K562 (cell line): ENCODE data around the gene QRICH1. TPM values are rescaled to one million over a fixed set of nuclear protein-coding genes. Genes with fewer than 3 reads are reported as not detected.

Experiments
- E2F6 ChIP-seq, 2 experiments: IDR thresholded peaks; 2 replicates each; pipeline ENCODE4 v1.6.1; 2011; ENCODE audit warnings: borderline replicate concordance in 1 of 2, control low read depth in 1 of 2, low read depth in 1 of 2, low read length in 1 of 2, mild to moderate bottlenecking in 1 of 2, mixed read lengths in 1 of 2, moderate library complexity in 1 of 2; ENCODE audit not compliant: insufficient read depth in 1 of 2, insufficient read length in 1 of 2, poor library complexity in 1 of 2, severe bottlenecking in 1 of 2; ENCODE audit errors: extremely low read depth in 1 of 2
- FOS ChIP-seq: IDR thresholded peaks from 3 replicates; pipeline ENCODE4 v1.6.1; 2011; ENCODE audit not compliant: insufficient read length; ENCODE audit errors: extremely low read depth
- FOXK1 ChIP-seq: sonication (generic); formaldehyde crosslinking; IDR thresholded peaks from 2 replicates; pipeline ENCODE4 v1.8.0; 2022; ENCODE audit warnings: missing genetic modification reagents, mild to moderate bottlenecking, borderline replicate concordance
- HDAC1 ChIP-seq, 2 experiments: fragments of 450-650 bp; IDR thresholded peaks; 2 replicates each; pipeline ENCODE4 v1.6.1; 2016 to 2017; ENCODE audit warnings: inconsistent platforms in 1 of 2, mild to moderate bottlenecking in 1 of 2, moderate library complexity in 1 of 2
- HDAC6 ChIP-seq: IDR thresholded peaks from 2 replicates; pipeline ENCODE4 v1.6.1; 2012; ENCODE audit warnings: low read depth, mild to moderate bottlenecking, control low read depth, inconsistent platforms, low read length, moderate library complexity
- HOMEZ ChIP-seq: fragments of 250-450 bp; sonication (Bioruptor Pico); IDR thresholded peaks from 2 replicates; pipeline ENCODE4 v1.4.0; 2020; ENCODE audit warnings: mild to moderate bottlenecking, moderate library complexity
- LARP7 ChIP-seq: fragments of 450-650 bp; IDR thresholded peaks from 2 replicates; pipeline ENCODE4 v1.6.1; 2016
- MBD2 ChIP-seq: sonication (generic); IDR thresholded peaks from 2 replicates; pipeline ENCODE4 v1.6.1; 2016; ENCODE audit warnings: low read depth, borderline replicate concordance
- MECOM ChIP-seq: fragments of 250-450 bp; sonication (Bioruptor Pico); IDR thresholded peaks from 2 replicates; pipeline ENCODE4 v1.8.0; 2022; ENCODE audit warnings: inconsistent platforms
- RB1 ChIP-seq: fragments of 450-650 bp; IDR thresholded peaks from 2 replicates; pipeline ENCODE4 v1.6.1; 2017; ENCODE audit warnings: low read depth, mild to moderate bottlenecking
- RFX1 ChIP-seq: fragments of 450-650 bp; IDR thresholded peaks from 2 replicates; pipeline ENCODE4 v1.6.1; 2016; ENCODE audit warnings: mild to moderate bottlenecking, moderate library complexity
- SLC30A9 ChIP-seq: fragments of 250-450 bp; sonication (Bioruptor Pico); IDR thresholded peaks from 2 replicates; pipeline ENCODE4 v1.8.0; 2022; ENCODE audit warnings: mild to moderate bottlenecking, moderate library complexity
- SMAD4 ChIP-seq: fragments of 250-450 bp; sonication (Bioruptor Pico); conservative IDR thresholded peaks from 2 replicates; pipeline ENCODE4 v1.8.0; 2021; ENCODE audit warnings: inconsistent platforms, mild to moderate bottlenecking, moderate library complexity
- TCF7 ChIP-seq: sonication (generic); IDR thresholded peaks from 2 replicates; pipeline ENCODE4 v1.6.1; 2016; ENCODE audit warnings: antibody characterized with exemption, borderline replicate concordance
- U2AF1 ChIP-seq: fragments of 200-400 bp; formaldehyde crosslinking; optimal IDR thresholded peaks from 2 replicates; pipeline ENCODE3; 2017; ENCODE audit warnings: mild to moderate bottlenecking, low read depth, low read length, moderate library complexity
- UBTF ChIP-seq, 2 experiments: IDR thresholded peaks; 2 replicates each; pipeline ENCODE4 v1.6.1; 2012; ENCODE audit warnings: improper control_type of control experiment in 2 of 2, low read depth in 2 of 2, low read length in 2 of 2, borderline replicate concordance in 1 of 2
- polyA plus RNA-seq, 8 experiments: library from polyadenylated mRNA; depleted of rRNA in 4 of 8; stranded (reverse) in 5 of 8; unstranded in 3 of 8; fragments of >200 nt; fragmentation: Nextera tagmentation in 2 of 8; fragmentation: Illumina TruSeq in 1 of 8; extraction: Ambion mirVana in 2 of 8; extraction: Trizol in 1 of 8; gene quantifications; 2 replicates each; pipeline versions ENCODE4 v1.2.1 to v1.2.3, GENCODE V29; 2011 to 2014; ENCODE audit warnings: inconsistent platforms in 1 of 8, missing spikeins in 1 of 8
- total RNA-seq, 7 experiments: library from RNA; depleted of rRNA in 6 of 7; stranded (reverse); fragments of >200 nt in 6 of 7; fragmentation: Illumina TruSeq in 2 of 7; extraction: Trizol in 2 of 7; gene quantifications; 2 replicates each; pipeline versions ENCODE4 v1.2.1 to v1.2.3, GENCODE V29; 2011 to 2021; ENCODE audit warnings: low replicate concordance in 1 of 7
- TF ChIP-seq, protein P1 (sequence below): sonication (generic); formaldehyde crosslinking; IDR thresholded peaks from 2 replicates; pipeline ENCODE4 v1.8.0; 2022; ENCODE audit warnings: missing genetic modification reagents, mild to moderate bottlenecking, moderate library complexity, borderline replicate concordance
- TF ChIP-seq, protein P2 (sequence below): IDR thresholded peaks from 2 replicates; pipeline ENCODE4 v1.6.1; 2011; ENCODE audit not compliant: insufficient read length; ENCODE audit errors: extremely low read depth
- TF ChIP-seq, protein P3 (sequence below): fragments of 250-450 bp; sonication (Bioruptor Pico); IDR thresholded peaks from 2 replicates; pipeline ENCODE4 v1.8.0; 2021; ENCODE audit warnings: borderline replicate concordance, mild to moderate bottlenecking, moderate library complexity; ENCODE audit not compliant: poor library complexity, severe bottlenecking

The QRICH1 gene
- total and polyA plus RNA-seq, 9 of the 15 experiments (the other 6 are each of a cell fraction or from before 2014, with no cell fraction given): 20.1 to 99.2 (median 56.7) TPM

- peak; percentile 71 for TF ChIP-seq U2AF1
- TF ChIP-seq HDAC6: no peak
- TF ChIP-seq MECOM: no peak
- TF ChIP-seq SLC30A9 (CRISPR knock-in tag): no peak
- no peak; a peak in 1 of 4 replicates for TF ChIP-seq UBTF (IDR thresholded peaks at IDR 0.05; ENCODE audit: borderline replicate concordance in 1 of 2, low read depth in 2 of 2, low read length in 2 of 2)
- TF ChIP-seq HOMEZ: no peak
- TF ChIP-seq FOXK1: no peak
- TF ChIP-seq, protein P1, sequence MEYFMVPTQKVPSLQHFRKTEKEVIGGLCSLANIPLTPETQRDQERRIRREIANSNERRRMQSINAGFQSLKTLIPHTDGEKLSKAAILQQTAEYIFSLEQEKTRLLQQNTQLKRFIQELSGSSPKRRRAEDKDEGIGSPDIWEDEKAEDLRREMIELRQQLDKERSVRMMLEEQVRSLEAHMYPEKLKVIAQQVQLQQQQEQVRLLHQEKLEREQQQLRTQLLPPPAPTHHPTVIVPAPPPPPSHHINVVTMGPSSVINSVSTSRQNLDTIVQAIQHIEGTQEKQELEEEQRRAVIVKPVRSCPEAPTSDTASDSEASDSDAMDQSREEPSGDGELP: peak; percentile 82
- no peak for TF ChIP-seq TCF7
- peak; percentile 93 for TF ChIP-seq RFX1
- 0 out of 2 replicates have a peak, but pooled peaks have one; percentile 13 for TF ChIP-seq MBD2
- TF ChIP-seq, protein P2, sequence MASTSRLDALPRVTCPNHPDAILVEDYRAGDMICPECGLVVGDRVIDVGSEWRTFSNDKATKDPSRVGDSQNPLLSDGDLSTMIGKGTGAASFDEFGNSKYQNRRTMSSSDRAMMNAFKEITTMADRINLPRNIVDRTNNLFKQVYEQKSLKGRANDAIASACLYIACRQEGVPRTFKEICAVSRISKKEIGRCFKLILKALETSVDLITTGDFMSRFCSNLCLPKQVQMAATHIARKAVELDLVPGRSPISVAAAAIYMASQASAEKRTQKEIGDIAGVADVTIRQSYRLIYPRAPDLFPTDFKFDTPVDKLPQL: no peak
- peak in 1 of 2 experiments; percentile 42 for TF ChIP-seq E2F6 (IDR thresholded peaks at IDR 0.05; ENCODE audit: borderline replicate concordance in 1 of 2, extremely low read depth in 1 of 2, insufficient read depth in 1 of 2, insufficient read length in 1 of 2, low read depth in 1 of 2, low read length in 1 of 2, poor library complexity in 1 of 2, severe bottlenecking in 1 of 2)
- no peak for TF ChIP-seq LARP7
- no peak for TF ChIP-seq RB1
- TF ChIP-seq, protein P3, sequence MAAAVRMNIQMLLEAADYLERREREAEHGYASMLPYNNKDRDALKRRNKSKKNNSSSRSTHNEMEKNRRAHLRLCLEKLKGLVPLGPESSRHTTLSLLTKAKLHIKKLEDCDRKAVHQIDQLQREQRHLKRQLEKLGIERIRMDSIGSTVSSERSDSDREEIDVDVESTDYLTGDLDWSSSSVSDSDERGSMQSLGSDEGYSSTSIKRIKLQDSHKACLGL: no peak
- TF ChIP-seq HDAC1 (IDR thresholded peaks at IDR 0.05): peak in 1 of 2 experiments; percentile 74; a peak in 2 of 4 replicates
- peak; percentile 84 for TF ChIP-seq SMAD4 (CRISPR knock-in tag)
- TF ChIP-seq FOS: no peak
These were observed 75.7 kb downstream of the QRICH1 start, which contains the start of gene DALRD3 (continued) for GRCh38 chr3:49017971-49018706.
